Fibroblast of pulmonary artery (primary cell): Measurements from ENCODE around the gene SRSF4.

Experiments used
- DNase-seq: peaks from one replicate; pipeline ENCODE4 v3.0.0-alpha.2; 2010; ENCODE audit warnings: low read depth
- H3K4me3 ChIP-seq: replicated peaks from 2 replicates; pipeline ENCODE4 v1.5.1; 2011; ENCODE audit warnings: low read depth, mild to moderate bottlenecking, control low read depth, low read length, moderate library complexity
- CTCF ChIP-seq: IDR thresholded peaks from 2 replicates; pipeline ENCODE4 v1.5.1; 2011; ENCODE audit warnings: mild to moderate bottlenecking, control low read depth, low read length, inconsistent platforms; ENCODE audit errors: missing control alignments

Gene SRSF4

DNA sequence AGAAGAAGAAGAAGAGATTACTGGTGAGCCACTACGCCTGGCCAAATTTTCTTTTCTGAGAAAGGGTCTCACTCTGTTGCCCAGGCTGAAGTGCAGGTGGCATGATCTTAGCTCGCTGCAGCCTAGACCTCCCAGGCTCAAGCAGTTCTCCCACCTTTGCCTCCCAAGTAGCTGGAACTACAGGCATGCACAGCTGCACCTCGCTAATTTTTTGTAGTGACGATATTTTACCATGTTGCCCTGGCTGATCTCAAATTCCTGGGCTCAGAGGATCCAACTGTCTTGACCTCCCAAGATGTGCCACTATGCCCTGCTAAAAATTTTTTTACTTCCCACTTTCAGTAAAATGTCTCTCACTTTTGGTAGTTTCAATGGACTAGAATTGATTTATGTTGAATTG, 82.4 kb downstream of the SRSF4 start:
- H3K4me3 ChIP-seq, result no peak overlapping the region
- no peak for DNase-seq
- TF ChIP-seq CTCF, result no peak
